Umbilical cord (tissue), 2 donors: ENCODE data around the gene METRNL. TPM values are rescaled to one million over a fixed set of nuclear protein-coding genes. Genes with fewer than 3 reads are reported as not detected.
"Not testable (repeated sequence)": the region's sequence is repeated elsewhere in the genome, so short reads cannot be mapped to it uniquely, and the experiment has no call there.

ENCODE experiments used
- DNase-seq: peaks from one replicate; pipeline ENCODE4 v3.0.0-alpha.2; 2015; ENCODE audit warnings: low spot score
- total RNA-seq: library from RNA; depleted of rRNA; stranded (reverse); fragments of >200 nt; gene quantifications from one replicate; pipeline ENCODE4 v1.2.3, GENCODE V29; 2014; ENCODE audit warnings: low replicate concordance; ENCODE audit not compliant: insufficient read depth

METRNL gene
- total RNA-seq, 1 donor from 2014 or later: 74.2 TPM

- no peak for DNase-seq
Observed at GRCh38 chr17:83138820-83139219, 59.4 kb downstream of the METRNL start.

DNA sequence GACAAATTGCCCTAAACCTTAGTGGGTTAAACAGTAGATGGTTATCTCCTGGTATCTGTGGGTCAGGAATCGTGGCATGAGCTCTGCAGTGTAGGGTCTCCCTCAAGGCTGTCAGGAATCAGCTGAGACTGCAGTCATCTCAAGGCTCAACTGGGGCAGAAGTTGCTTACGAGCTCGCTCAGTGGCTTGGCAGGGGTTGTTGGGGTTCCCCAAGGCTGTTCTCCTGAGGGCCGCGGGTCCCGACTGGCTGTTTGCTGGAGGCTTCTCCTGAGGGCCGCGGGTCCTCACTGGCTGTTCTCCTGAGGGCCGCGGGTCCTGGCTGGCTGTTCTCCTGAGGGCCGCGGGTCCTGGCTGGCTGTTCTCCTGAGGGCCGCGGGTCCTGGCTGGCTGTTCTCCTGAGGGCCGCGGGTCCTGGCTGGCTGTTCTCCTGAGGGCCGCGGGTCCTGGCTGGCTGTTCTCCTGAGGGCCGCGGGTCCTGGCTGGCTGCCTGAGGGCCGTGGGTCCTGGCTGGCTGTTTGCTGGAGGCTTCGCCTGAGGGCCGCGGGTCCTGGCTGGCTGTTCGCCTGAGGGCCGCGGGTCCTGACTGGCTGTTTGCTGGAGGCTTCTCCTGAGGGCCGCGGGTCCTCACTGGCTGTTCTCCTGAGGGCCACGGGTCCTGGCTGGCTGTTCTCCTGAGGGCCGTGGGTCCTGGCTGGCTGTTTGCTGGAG lies 60.3 kb downstream of the METRNL start:
- DNase-seq: not testable (repeated sequence)

- not testable (repeated sequence) for DNase-seq
Observed at GRCh38 chr17:83140249-83140566, 60.8 kb downstream of the METRNL start.

DNA sequence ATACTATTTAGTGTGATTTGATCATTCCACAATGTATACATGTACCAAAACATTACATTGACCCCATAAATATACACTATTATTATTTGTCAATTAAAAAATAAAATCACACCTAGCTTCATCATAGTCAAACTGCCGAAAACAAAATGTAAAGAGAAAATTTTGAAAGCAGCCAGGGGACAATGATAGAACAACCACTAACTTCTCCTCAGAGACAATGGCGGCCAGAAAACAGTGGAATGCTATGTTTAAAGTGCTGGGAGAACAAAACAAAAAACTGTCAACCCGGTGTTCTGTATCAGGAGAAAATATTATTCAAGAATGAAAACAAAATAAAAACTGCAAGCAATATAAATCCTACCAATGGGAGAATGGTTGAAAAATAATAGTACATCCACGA lies 63.2 kb downstream of the METRNL start:
- no peak for DNase-seq

- no peak for DNase-seq
Observed at GRCh38 chr17:83143817-83144231, 64.4 kb downstream of the METRNL start.

Other genes starting within 250 kb of the METRNL start
- gene ZNF750, start 239.6 kb upstream of the METRNL start, total RNA-seq: 2.4 TPM